Measurements from ENCODE around the gene CD58.

The CD58 gene

GRCh38 chr1:116483481-116484309 is 87.1 kb downstream of the CD58 start:
- TF ChIP-seq ZNF565 (CRISPR knock-in tag; conservative IDR thresholded peaks at IDR 0.05; ENCODE audit: low read depth) = no peak
- TF ChIP-seq ISL1 (CRISPR knock-in tag; IDR thresholded peaks at IDR 0.05) = no peak
- no peak for TF ChIP-seq ZNF70 (CRISPR knock-in tag; IDR thresholded peaks at IDR 0.05)
- TF ChIP-seq OSR1 (CRISPR knock-in tag; IDR thresholded peaks at IDR 0.05) = no peak
- no peak for TF ChIP-seq CSDC2 (CRISPR knock-in tag; IDR thresholded peaks at IDR 0.05)
- TF ChIP-seq ARNTL (CRISPR knock-in tag; IDR thresholded peaks at IDR 0.05; ENCODE audit: borderline replicate concordance, low read depth) = no peak
- no peak for TF ChIP-seq CSRNP3 (CRISPR knock-in tag; IDR thresholded peaks at IDR 0.05)
- no peak for TF ChIP-seq RARB (CRISPR knock-in tag; IDR thresholded peaks at IDR 0.05)
- no peak for TF ChIP-seq GLIS3 (CRISPR knock-in tag; IDR thresholded peaks at IDR 0.05)
- TF ChIP-seq, protein P1, sequence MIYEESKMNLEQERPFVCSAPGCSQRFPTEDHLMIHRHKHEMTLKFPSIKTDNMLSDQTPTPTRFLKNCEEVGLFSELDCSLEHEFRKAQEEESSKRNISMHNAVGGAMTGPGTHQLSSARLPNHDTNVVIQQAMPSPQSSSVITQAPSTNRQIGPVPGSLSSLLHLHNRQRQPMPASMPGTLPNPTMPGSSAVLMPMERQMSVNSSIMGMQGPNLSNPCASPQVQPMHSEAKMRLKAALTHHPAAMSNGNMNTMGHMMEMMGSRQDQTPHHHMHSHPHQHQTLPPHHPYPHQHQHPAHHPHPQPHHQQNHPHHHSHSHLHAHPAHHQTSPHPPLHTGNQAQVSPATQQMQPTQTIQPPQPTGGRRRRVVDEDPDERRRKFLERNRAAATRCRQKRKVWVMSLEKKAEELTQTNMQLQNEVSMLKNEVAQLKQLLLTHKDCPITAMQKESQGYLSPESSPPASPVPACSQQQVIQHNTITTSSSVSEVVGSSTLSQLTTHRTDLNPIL (CRISPR knock-in tag; IDR thresholded peaks at IDR 0.05; ENCODE audit: low read depth) = no peak
- TF ChIP-seq, protein P2, sequence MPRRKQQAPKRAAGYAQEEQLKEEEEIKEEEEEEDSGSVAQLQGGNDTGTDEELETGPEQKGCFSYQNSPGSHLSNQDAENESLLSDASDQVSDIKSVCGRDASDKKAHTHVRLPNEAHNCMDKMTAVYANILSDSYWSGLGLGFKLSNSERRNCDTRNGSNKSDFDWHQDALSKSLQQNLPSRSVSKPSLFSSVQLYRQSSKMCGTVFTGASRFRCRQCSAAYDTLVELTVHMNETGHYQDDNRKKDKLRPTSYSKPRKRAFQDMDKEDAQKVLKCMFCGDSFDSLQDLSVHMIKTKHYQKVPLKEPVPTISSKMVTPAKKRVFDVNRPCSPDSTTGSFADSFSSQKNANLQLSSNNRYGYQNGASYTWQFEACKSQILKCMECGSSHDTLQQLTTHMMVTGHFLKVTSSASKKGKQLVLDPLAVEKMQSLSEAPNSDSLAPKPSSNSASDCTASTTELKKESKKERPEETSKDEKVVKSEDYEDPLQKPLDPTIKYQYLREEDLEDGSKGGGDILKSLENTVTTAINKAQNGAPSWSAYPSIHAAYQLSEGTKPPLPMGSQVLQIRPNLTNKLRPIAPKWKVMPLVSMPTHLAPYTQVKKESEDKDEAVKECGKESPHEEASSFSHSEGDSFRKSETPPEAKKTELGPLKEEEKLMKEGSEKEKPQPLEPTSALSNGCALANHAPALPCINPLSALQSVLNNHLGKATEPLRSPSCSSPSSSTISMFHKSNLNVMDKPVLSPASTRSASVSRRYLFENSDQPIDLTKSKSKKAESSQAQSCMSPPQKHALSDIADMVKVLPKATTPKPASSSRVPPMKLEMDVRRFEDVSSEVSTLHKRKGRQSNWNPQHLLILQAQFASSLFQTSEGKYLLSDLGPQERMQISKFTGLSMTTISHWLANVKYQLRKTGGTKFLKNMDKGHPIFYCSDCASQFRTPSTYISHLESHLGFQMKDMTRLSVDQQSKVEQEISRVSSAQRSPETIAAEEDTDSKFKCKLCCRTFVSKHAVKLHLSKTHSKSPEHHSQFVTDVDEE (CRISPR knock-in tag; IDR thresholded peaks at IDR 0.05) = no peak
- TF ChIP-seq ZFP3 (CRISPR knock-in tag; IDR thresholded peaks at IDR 0.05) = no peak
- TF ChIP-seq TOX (CRISPR knock-in tag; IDR thresholded peaks at IDR 0.05; ENCODE audit: borderline replicate concordance) = no peak
- no peak for TF ChIP-seq ZC3H10 (CRISPR knock-in tag; IDR thresholded peaks at IDR 0.05)
- TF ChIP-seq PPARA (CRISPR knock-in tag; IDR thresholded peaks at IDR 0.05; ENCODE audit: borderline replicate concordance) = no peak
- no peak for TF ChIP-seq BACH2 (CRISPR knock-in tag; IDR thresholded peaks at IDR 0.05; ENCODE audit: borderline replicate concordance)
- no peak; the same call in 2 of the 3 replicates for ATAC-seq

DNA sequence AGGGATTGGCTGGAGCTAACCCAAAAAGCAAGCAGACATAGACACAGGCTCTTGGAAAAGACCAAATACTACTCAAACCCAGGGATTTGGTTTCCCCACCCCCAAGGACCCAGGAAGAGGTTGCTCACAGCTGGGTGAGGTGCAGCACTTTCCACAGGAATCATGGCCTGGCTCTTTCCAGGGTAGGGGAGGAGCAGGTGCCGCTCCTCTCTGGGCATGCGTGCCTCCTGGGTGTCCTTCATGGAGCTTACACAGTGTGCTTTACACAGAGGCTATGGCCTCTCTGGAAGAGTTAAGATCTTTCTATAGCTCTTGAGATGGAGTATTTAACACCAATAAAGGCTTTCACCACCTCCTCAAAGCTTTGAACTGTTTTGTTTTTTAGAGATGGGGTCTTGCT is 88.3 kb downstream of the CD58 start:
- no peak for ATAC-seq

More for the DNA sequence above, 88.3 kb downstream of the CD58 start:
- TF ChIP-seq, protein P2 (CRISPR knock-in tag; IDR thresholded peaks at IDR 0.05) = no peak
- TF ChIP-seq ISL1 (CRISPR knock-in tag; IDR thresholded peaks at IDR 0.05) (no peak), CSDC2 (CRISPR knock-in tag; IDR thresholded peaks at IDR 0.05) (no peak), TOX (CRISPR knock-in tag; IDR thresholded peaks at IDR 0.05; ENCODE audit: borderline replicate concordance) (no peak), ZNF8 (CRISPR knock-in tag; IDR thresholded peaks at IDR 0.05) (no peak), ARNTL (CRISPR knock-in tag; IDR thresholded peaks at IDR 0.05; ENCODE audit: borderline replicate concordance, low read depth) (no peak), PATZ1 (CRISPR knock-in tag; IDR thresholded peaks at IDR 0.05; ENCODE audit: borderline replicate concordance) (no peak), ZNF70 (CRISPR knock-in tag; IDR thresholded peaks at IDR 0.05) (no peak), CSRNP3 (CRISPR knock-in tag; IDR thresholded peaks at IDR 0.05) (no peak), TCF4 (CRISPR knock-in tag; IDR thresholded peaks at IDR 0.05; ENCODE audit: borderline replicate concordance) (no peak), BACH2 (CRISPR knock-in tag; IDR thresholded peaks at IDR 0.05; ENCODE audit: borderline replicate concordance) (no peak), ZNF565 (CRISPR knock-in tag; conservative IDR thresholded peaks at IDR 0.05; ENCODE audit: low read depth) (no peak), ZFP30 (CRISPR knock-in tag; IDR thresholded peaks at IDR 0.05) (no peak), ZFP3 (CRISPR knock-in tag; IDR thresholded peaks at IDR 0.05) (no peak), RARB (CRISPR knock-in tag; IDR thresholded peaks at IDR 0.05) (no peak), ZC3H10 (CRISPR knock-in tag; IDR thresholded peaks at IDR 0.05) (no peak)
- TF ChIP-seq, protein P1 (CRISPR knock-in tag; IDR thresholded peaks at IDR 0.05; ENCODE audit: low read depth) = no peak
- TF ChIP-seq, protein P3, sequence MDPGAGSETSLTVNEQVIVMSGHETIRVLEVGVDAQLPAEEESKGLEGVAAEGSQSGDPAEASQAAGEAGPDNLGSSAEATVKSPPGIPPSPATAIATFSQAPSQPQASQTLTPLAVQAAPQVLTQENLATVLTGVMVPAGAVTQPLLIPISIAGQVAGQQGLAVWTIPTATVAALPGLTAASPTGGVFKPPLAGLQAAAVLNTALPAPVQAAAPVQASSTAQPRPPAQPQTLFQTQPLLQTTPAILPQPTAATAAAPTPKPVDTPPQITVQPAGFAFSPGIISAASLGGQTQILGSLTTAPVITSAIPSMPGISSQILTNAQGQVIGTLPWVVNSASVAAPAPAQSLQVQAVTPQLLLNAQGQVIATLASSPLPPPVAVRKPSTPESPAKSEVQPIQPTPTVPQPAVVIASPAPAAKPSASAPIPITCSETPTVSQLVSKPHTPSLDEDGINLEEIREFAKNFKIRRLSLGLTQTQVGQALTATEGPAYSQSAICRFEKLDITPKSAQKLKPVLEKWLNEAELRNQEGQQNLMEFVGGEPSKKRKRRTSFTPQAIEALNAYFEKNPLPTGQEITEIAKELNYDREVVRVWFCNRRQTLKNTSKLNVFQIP (CRISPR knock-in tag; IDR thresholded peaks at IDR 0.05; ENCODE audit: borderline replicate concordance, low read depth) = no peak
